AG08395 (cell line): ENCODE data around the gene OR5P2.
"Not testable (repeated sequence)": the region's sequence is repeated elsewhere in the genome, so short reads cannot be mapped to it uniquely, and the experiment has no call there.

ENCODE experiments used
- DNase-seq: peaks from one replicate; pipeline ENCODE4 v3.0.0; 2012; ENCODE audit warnings: mixed read lengths, low spot score

Gene OR5P2, protein sequence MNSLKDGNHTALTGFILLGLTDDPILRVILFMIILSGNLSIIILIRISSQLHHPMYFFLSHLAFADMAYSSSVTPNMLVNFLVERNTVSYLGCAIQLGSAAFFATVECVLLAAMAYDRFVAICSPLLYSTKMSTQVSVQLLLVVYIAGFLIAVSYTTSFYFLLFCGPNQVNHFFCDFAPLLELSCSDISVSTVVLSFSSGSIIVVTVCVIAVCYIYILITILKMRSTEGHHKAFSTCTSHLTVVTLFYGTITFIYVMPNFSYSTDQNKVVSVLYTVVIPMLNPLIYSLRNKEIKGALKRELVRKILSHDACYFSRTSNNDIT

DNA sequence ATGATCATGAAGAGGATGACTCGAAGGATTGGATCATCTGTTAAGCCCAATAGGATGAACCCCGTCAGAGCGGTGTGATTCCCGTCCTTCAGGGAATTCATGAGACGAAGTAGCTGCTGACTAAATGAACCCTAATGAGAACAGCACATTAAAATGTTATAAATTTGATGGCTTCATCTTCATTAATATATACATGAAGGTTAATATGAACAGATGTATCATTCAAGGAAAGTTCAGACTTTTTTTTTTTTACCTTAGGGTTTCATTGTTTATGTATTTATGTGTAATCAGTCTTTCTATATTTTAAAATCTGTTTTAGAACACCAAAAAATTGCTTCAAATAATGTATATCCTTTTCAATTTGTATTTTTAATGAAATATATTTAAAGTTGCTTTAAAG lies at the start of gene OR5P2:
OR5P2 (minus strand) TSS at position 101 of the 400 bp plus-strand sequence; CDS start at position 101, 0 bp downstream.
- DNase-seq: no peak

DNA sequence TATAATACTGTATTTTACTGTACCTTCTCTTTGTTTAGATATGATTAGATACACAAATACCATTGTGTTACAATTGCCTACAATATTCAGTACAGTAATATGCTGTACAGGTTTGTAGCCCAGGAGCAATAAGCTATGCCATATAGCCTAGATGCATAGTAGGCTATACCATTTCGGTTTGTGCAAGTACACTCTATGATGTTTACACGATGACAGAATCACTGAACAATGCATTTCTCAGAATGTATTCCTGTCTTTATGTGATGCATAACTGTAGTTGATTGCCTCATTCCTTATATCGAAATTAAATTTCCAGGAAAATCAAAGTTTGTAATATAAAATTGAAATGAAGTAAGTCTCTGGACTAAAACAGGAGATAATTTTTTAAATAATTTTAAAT lies 49.3 kb upstream of the OR5P2 start:
- DNase-seq: no peak

DNA sequence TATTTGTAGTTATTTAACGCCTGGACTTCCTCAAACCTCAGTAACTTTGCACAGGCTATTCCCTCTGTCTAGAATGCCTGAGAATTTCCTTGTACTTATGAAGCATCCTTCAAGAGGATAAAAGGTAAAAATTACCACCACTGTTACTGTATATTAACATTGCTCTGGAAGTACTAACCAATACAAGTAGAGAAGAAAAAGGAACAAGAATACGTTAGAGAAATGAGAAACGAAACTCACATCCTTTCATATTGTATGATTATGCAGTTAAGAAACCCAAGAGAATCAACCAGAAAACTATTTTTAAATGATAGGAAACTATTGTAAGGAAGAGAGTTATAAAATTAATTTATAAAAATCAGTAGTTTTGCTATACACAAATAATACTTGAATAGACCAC lies 48.2 kb upstream of the OR5P2 start:
- DNase-seq: no peak

DNA sequence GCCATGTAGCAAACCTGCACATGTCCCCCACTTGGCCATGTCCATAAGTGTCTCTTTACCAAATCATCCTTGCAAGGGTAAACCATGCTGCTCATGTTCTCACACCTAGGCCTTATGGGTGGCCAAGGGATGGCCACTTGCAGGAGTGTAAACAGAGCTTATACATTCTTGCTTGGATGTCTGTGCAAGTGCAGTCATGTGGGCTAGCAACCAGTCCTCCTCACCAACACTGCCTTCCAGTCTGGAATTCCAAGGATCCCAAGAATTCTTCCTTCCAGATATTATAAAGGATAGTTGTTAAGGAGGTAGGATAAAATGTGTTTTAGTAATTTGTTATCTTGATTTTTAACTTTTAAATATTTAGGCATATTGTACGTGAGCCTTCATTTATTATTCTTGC lies 47.8 kb upstream of the OR5P2 start:
- DNase-seq: no peak

DNA sequence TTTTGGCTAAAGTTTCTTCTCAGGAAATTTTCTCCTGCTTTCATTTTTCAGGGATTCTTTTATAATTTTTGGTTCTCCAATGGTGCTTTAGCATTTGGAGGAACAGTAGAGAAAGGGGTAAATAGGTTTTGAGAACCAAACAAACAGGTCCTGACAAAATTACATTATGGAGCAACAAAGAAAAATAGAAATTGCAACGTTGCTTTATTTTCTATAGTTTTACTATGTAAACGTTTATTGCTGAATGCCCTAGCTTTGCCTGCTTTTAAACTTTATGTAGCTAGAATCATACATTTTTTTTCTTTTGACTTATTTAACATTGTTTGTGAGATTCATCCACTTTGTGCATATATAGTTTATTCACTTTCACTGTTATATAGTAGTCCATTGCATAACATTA lies 43.8 kb upstream of the OR5P2 start:
- no peak for DNase-seq

DNA sequence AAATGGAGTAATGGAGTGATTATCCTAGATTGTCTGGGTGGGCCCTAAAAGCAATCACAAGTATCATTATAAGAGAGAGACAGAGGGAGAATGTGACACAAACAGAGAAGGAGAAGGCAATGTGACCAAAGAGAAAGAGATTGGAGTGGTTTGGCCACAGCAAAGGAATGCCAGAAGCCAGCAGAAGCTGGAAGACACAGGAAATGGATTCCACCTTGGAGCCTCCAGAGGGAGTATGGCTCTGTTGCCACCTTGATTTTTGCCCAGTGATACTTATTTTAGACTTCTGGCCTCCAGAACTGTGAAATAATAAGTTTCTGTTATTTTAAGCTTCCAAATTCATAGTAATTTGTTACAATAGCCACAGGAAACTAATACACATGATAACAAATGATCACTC lies 36.8 kb upstream of the OR5P2 start:
- DNase-seq: no peak

DNA sequence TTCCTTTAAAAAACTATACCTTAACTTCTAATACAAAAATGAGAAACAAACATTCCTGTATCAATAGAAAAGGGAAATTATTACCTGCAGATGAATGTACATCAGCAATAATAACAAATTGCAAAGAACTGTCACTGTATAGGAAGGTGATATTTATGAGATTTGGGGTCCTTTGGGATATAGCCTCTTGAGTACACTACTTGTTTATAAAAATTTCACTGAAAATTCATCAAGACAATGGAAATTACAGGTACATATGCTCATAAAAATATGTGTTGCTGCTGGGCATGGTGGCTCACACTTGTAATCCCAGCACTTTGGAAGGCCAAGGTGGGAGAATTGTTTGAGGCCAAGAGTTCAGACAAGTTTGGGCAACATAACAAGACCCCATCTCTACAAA lies 34.0 kb upstream of the OR5P2 start, which contains the start of gene OR5P3:
OR5P3 (minus strand) TSS at position 101 of the 400 bp plus-strand sequence.
- no peak for DNase-seq

DNA sequence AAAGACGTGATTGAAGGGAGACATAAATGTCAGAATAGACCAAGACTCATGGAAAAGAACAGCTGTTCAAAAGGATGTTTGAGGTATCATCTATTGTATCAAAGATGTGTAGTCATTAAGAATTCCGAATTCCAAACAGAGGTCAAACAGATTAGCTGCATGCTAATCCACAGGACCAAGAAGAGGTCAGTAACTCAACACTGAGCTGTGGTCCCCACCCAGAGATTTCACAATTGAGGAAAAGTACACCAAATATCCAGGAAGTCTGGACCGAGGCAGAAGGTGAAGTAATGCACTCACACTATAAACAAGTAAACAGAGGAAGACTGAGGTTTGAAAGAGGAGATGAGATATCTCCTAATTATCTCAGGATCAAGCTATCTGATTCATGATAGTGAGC lies 29.6 kb upstream of the OR5P2 start:
- DNase-seq: no peak

DNA sequence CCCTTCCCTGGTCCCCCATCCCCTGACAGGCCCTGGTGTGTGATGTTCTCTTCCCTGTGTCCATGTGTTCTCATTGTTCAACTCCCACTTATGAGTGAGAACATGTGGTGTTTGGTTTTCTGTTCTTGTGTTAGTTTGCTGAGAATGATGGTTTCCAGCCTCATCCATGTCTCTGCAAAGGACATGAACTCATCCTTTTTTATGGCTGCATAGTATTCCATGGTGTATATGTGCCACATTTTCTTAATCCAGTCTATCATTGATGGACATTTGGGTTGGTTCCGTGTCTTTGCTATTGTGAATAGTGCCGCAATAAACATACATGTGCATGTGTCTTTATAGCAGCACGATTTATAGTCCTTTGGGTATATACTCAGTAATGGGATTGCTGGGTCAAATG lies 23.7 kb upstream of the OR5P2 start:
- DNase-seq: not testable (repeated sequence)

DNA sequence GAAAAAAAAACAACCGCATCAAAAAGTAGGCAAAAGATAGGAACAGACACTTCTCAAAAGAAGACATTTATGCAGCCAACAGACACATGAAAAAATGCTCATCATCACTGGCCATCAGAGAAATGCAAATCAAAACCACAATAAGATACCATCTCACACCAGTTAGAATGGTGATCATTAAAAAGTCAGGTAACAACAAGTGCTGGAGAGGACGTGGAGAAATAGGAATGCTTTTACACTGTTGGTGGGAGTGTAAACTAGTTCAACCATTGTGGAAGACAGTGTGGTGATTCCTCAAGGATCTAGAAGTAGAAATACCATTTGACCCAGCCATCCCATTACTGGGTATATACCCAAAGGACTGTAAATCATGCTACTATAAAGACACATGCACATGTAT lies 18.2 kb upstream of the OR5P2 start:
- not testable (repeated sequence) for DNase-seq

DNA sequence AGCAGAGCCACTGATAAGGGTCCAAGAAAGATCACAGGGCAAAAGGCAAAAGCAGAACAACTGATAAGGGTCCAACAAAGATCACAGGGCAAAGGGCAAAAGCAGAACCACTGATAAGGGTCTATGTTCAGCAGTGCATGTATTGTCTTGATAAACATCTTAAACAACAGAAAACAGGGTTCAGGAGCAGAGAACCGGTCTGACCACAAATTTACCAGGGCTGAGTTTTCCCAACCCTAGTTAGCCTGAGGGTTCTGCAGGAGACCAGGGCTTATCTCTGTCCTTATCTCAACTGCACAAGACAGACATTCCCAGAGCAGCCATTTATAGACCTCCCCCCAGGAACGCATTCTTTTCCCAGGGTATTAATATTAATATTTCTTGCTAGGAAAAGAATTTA lies 13.6 kb upstream of the OR5P2 start:
- DNase-seq: not testable (repeated sequence)

DNA sequence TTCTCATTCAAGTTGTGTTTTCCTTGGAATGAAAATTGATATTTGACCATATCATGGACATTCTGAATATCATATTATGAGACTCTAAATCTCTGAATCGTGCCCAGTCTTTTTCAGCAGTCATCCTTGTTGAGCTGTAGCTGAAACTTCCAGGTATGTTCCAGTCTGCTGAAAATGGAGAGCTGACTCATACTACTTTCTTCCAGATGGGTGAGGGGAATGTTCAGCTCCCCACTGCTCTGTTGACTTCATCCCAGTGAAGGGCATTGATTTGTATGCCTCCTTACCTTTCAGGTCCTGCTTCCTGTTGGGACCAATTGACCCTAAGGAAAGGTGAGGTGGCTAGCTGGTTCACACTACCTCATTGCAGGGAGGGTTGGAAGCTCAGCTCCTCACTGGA lies 3.5 kb downstream of the OR5P2 start:
- DNase-seq: no peak

DNA sequence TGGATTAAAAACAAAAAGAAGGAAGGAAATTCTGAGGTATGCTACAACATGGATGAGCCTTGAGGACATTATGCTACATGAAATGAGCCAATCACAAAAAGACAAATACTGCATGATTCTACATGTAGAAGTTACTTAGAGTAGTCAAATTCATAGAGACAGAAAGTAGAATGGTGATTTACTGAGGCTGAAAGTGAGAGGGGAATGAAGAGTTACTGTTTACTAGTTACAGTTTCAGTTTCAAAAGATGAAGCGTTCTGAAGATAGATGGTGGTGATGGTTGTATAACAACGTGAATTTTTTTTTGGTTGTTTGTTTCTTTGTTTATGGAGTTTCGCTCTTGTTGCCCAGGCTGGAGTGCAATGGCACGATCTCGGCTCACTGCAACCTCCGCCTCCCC lies 9.5 kb downstream of the OR5P2 start:
- DNase-seq: no peak

DNA sequence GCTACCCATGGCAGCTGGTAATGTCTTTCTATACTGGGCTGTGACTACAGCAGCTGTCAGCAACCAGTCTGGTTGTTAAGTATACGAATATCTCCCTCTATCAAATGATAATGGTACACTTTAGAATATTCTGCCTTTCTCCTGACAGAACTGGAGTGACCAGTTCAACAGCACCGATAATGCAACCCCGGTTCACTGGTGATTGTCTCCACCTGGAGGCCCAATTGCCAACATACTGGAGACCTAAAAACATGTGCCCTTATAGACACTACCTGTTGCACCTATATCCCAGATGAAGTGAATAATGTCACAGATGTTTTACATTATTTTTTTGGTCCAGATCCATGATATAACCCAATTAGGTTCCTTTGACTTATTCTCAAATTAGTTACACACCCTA lies 21.1 kb downstream of the OR5P2 start:
- DNase-seq: no peak

DNA sequence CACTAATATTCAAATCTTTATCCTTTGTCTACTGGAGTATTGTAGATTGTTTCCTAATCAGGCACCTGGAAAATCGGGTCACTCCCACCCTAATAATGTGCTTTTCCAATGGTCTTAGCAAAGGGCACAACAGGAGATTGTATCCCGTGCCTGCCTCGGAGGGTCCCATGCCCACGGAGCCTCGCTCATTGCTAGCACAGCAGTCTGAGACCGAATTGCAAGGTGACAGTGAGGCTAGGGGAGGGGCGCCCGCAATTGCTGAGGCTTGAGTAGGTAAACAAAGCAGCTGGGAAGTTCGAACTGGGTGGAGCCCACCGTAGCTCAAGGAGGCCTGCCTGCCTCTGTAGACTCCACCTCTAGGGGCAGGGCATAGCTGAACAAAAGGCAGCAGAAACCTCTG lies 32.4 kb downstream of the OR5P2 start:
- DNase-seq: not testable (repeated sequence)

DNA sequence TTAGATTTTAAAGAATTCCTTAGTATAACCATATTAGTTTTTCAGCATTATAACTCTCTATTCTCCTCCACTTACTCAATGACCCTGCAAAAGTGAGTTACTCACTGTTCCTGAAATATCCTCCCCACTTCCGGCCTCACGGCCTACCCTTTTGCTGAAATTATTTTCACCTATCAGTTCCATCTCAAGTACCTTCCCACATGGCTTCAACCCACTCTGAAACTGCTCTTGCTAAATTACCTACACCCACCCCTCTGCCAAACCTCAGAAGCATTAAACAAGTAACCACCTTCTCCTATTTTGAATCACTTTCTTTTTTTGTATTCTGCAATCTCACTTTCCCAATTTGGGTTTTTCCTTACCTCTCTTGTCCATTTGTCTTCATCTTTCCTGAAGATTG lies 37.7 kb downstream of the OR5P2 start:
- DNase-seq: no peak

DNA sequence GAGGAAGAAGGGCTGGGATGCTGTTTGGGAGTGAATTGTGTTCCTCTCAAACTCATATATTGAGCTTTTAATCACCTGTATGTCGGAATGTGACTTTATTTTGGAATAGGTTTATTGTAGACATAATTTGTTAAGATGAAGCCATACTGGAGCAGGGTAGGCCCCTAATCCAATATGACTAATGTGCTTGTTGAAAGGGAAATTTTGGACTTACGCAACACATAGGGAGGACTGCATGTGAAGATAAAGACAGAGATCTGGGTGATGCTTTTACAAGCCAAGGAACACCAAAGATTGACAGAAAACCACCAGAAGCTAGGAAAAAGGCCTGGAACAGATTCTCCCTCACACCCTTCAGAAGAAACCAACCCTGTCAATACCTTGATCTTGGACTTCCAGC lies 47.3 kb downstream of the OR5P2 start:
- DNase-seq: no peak
